NB4 (cell line): ENCODE measurements around the gene RSPRY1.

ENCODE experiments used
- DNase-seq: peaks from one replicate; pipeline ENCODE4 v3.0.0; 2010; ENCODE audit warnings: low read depth
- H3K4me3 ChIP-seq: one replicate; pipeline ENCODE4 v1.5.1; 2011; ENCODE audit warnings: mild to moderate bottlenecking, low read depth, low read length, moderate library complexity
- CTCF ChIP-seq: IDR thresholded peaks from one replicate; pipeline ENCODE4 v1.5.1; 2012; ENCODE audit warnings: low read depth, low read length
- MYC ChIP-seq: IDR thresholded peaks from 2 replicates; pipeline ENCODE4 v1.6.1; 2011; ENCODE audit warnings: low read depth, low read length
- POLR2A ChIP-seq: IDR thresholded peaks from 2 replicates; pipeline ENCODE4 v1.6.1; 2011; ENCODE audit warnings: mild to moderate bottlenecking; ENCODE audit not compliant: insufficient read length; ENCODE audit errors: extremely low read depth
- TF ChIP-seq, protein P1 (sequence below): IDR thresholded peaks from 2 replicates; pipeline ENCODE4 v1.6.1; 2011; ENCODE audit warnings: low read depth, low read length

RSPRY1 gene

DNA sequence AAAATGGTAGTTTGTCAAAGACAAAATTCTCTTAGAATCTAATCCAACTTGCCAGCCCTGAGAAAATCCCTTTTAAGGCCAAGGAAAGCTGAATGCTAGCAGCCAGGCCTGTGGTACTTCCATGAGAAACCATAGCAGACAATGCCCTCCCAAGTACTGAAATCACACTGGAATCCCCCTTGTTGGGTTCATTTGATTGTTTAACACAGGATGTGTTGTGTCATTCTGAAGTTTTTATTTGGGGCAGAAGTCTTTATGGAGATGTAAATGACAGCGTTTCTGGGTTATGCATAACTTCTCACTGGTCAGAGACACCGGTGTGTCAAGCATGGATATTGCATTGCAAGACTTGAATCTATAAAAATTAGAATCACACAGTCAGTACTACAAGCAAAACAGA is 53.0 kb downstream of the RSPRY1 start:
- TF ChIP-seq CTCF (no peak), MYC (no peak), POLR2A (no peak)
- TF ChIP-seq, protein P1, sequence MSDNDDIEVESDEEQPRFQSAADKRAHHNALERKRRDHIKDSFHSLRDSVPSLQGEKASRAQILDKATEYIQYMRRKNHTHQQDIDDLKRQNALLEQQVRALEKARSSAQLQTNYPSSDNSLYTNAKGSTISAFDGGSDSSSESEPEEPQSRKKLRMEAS: no peak
- no peak overlapping the region for H3K4me3 ChIP-seq

GRCh38 chr16:57240851-57241250 is 54.7 kb downstream of the RSPRY1 start:
- TF ChIP-seq, protein P1: no peak
- no peak for TF ChIP-seq MYC
- TF ChIP-seq POLR2A: no peak
- no peak for TF ChIP-seq CTCF
- H3K4me3 ChIP-seq: no peak overlapping the region
- DNase-seq: peak; percentile 67

More for the DNA sequence above, 53.0 kb downstream of the RSPRY1 start:
- DNase-seq: no peak

- no peak overlapping the region for H3K4me3 ChIP-seq
- no peak for DNase-seq
- TF ChIP-seq POLR2A: no peak
- no peak for TF ChIP-seq CTCF
- TF ChIP-seq, protein P1: no peak
- no peak for TF ChIP-seq MYC
Measured at GRCh38 chr16:57242650-57243049, 56.5 kb downstream of the RSPRY1 start.

DNA sequence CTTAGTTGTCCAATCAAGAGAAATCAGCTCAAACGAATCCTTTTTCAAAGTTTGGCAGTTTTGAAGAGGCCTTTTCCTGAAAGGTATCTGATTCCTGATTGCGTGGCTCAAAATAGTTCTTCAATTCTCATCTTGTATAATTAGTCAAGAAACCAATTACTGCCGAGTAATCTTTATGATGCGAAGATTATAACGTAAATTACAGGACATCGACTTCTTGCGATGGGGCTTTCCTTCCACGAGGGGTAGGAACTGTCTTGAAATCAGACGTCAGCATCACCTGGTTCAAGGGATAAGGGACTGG is 58.3 kb downstream of the RSPRY1 start:
- no peak for TF ChIP-seq MYC
- TF ChIP-seq, protein P1: no peak
- TF ChIP-seq CTCF: no peak
- TF ChIP-seq POLR2A: no peak

GRCh38 chr16:57244767-57245471 is 58.8 kb downstream of the RSPRY1 start, which contains the start of gene ARL2BP:
Gene ARL2BP, plus strand, starts transcription at chr16:57245259. Its CDS starts 109 bp downstream, at chr16:57245368.
- peak within 1 kb of the TSS; percentile 75 for H3K4me3 ChIP-seq
- DNase-seq: peak; percentile 99
- TF ChIP-seq MYC (peak; percentile 22), CTCF (no peak), POLR2A (peak; percentile 76)
- TF ChIP-seq, protein P1: 0 out of 2 replicates have a peak, but pooled peaks have one; percentile 21

More for the DNA sequence above, 58.3 kb downstream of the RSPRY1 start:
- DNase-seq: no peak
- H3K4me3 ChIP-seq: peak overlapping the region; percentile 70
